ENCODE measurements around the gene SPI1. TPM values are rescaled to one million over a fixed set of nuclear protein-coding genes. Genes with fewer than 3 reads are reported as not detected.

Gene SPI1
- total and polyA plus RNA-seq, 12 donors, result 2.7 to 79.2 (median 41.8) TPM

GRCh38 chr11:47356129-47356997, 22.0 kb downstream of the SPI1 start:
- DNase-seq, result peak in 1 of 7 donors; percentile 19
- intact Hi-C loops (cut with DNase I), result loop anchor here in 1 of 2 donors (10.0 kb wide), 1 partner anchor 92 kb away; no protein-coding TSS in a partner anchor
- H3K4me3 ChIP-seq, result no peak overlapping the region
- no peaks in the 10 kb centered on the region for H3K36me3 ChIP-seq (replicated peaks in 1 of 2)
- peaks cover 19 to 20% of the 10 kb centered on the region in 2 donors for H3K4me1 ChIP-seq (replicated peaks in 1 of 2)
- no peak overlapping the region for H3K27ac ChIP-seq
- TF ChIP-seq CTCF (IDR thresholded peaks at IDR 0.05) (no peak), POLR2A (IDR thresholded peaks at IDR 0.05) (no peak)
- H3K27me3 ChIP-seq, result no peaks in the 10 kb centered on the region
- WGBS, 4 donors, result 84 to 91% (median 84%) methylated on average over 9 of the region's 9 CpGs
- no peaks in the 10 kb centered on the region for H3K9me3 ChIP-seq (replicated peaks in 1 of 3)

- Histone ChIP-seq H3K4me3 (peak overlapping the region in 2 of 4 donors; percentile 28 to 58), H3K4me1 (replicated peaks in 1 of 2) (peaks cover 21% of the 10 kb centered on the region in 2 donors), H3K9me3 (replicated peaks in 1 of 3) (no peaks in the 10 kb centered on the region), H3K27ac (peak overlapping the region in 2 of 5 donors; percentile 52 to 67), H3K27me3 (no peaks in the 10 kb centered on the region), H3K36me3 (replicated peaks in 1 of 2) (no peaks in the 10 kb centered on the region)
- intact Hi-C loops (cut with DNase I), result loop anchor here in 1 of 2 donors (10.0 kb wide), 1 partner anchor 91 kb away; no protein-coding TSS in a partner anchor
- TF ChIP-seq CTCF (IDR thresholded peaks at IDR 0.05) (peak; percentile 88 to 100 (median 98)), POLR2A (IDR thresholded peaks at IDR 0.05) (peak in 1 of 2 donors; percentile 12)
- peak; percentile 96 to 99 (median 98) for DNase-seq
- 24 to 34% (median 29%) methylated on average over 22 to 47 of the region's 47 CpGs for WGBS, 4 donors
These were observed 22.8 kb downstream of the SPI1 start for GRCh38 chr11:47355283-47356128.

- Histone ChIP-seq H3K4me3 (peak overlapping the region in 2 of 4 donors; percentile 28 to 58), H3K36me3 (replicated peaks in 1 of 2) (no peaks in the 10 kb centered on the region), H3K27ac (peak overlapping the region in 2 of 5 donors; percentile 52 to 67), H3K4me1 (replicated peaks in 1 of 2) (peaks cover 21% of the 10 kb centered on the region in 2 donors), H3K9me3 (replicated peaks in 1 of 3) (no peaks in the 10 kb centered on the region), H3K27me3 (no peaks in the 10 kb centered on the region)
- no peak for DNase-seq
- WGBS, 4 donors, result 8 to 24% (median 22%) methylated on average over 12 to 32 of the region's 32 CpGs
- intact Hi-C loops (cut with DNase I), result loop anchor here (5.0 to 10.0 kb wide), 2 partner anchors 90 to 178 kb away; partner anchors contain the start of gene ARFGAP2 (in 1 of the 2)
- TF ChIP-seq POLR2A (IDR thresholded peaks at IDR 0.05) (no peak), CTCF (IDR thresholded peaks at IDR 0.05) (no peak)
These were observed 23.4 kb downstream of the SPI1 start for GRCh38 chr11:47354913-47355282.
